Heart left ventricle (tissue), 16 donors: Measurements from ENCODE around the gene MLLT10. TPM values are rescaled to one million over a fixed set of nuclear protein-coding genes. Genes with fewer than 3 reads are reported as not detected.

Experiments used
- ATAC-seq, 4 donors: fragments of 200-7000 bp; cut with Tn5 transposase; one replicate each; pipeline ENCODE4 v1.9.1; 2020 to 2022; ENCODE audit warnings: moderate library complexity in 4 of 4, mild to moderate bottlenecking in 3 of 4, moderate number of reproducible peaks in 1 of 4
- DNase-seq, 5 donors: peaks; one replicate each; pipeline ENCODE4 v3.0.0-alpha.2; 2020
- H3K27ac ChIP-seq, 12 donors: fragments of 200-600 bp; sonication (generic) in 4 of 12; one replicate each; pipeline versions ENCODE4 v1.5.0 to v1.8.0; 2016 to 2022; ENCODE audit warnings: mild to moderate bottlenecking in 2 of 12
- H3K27me3 ChIP-seq, 9 donors: fragments of 200-600 bp; sonication (generic) in 2 of 9; one replicate each; pipeline versions ENCODE4 v1.5.1 to v1.8.0; 2016 to 2022; ENCODE audit warnings: mild to moderate bottlenecking in 3 of 9
- H3K36me3 ChIP-seq, 9 donors: fragments of 200-600 bp; sonication (generic) in 2 of 9; one replicate each; pipeline versions ENCODE4 v1.5.0 to v1.8.0; 2018 to 2022; ENCODE audit warnings: mild to moderate bottlenecking in 2 of 9
- H3K4me1 ChIP-seq, 12 donors: fragments of 200-600 bp; sonication (generic) in 4 of 12; one replicate each; pipeline versions ENCODE4 v1.5.0 to v1.8.0; 2016 to 2022; ENCODE audit warnings: mild to moderate bottlenecking in 3 of 12
- H3K4me3 ChIP-seq, 12 donors: fragments of 200-600 bp; sonication (generic) in 4 of 12; one replicate each; pipeline versions ENCODE4 v1.5.0 to v1.8.0; 2017 to 2022; ENCODE audit warnings: mild to moderate bottlenecking in 9 of 12, moderate library complexity in 4 of 12
- H3K9me3 ChIP-seq, 12 donors: fragments of 200-600 bp; sonication (generic) in 4 of 12; one replicate each; pipeline versions ENCODE4 v1.5.0 to v1.8.0; 2016 to 2022; ENCODE audit warnings: mild to moderate bottlenecking in 1 of 12
- CTCF ChIP-seq, 12 donors: fragments of 200-600 bp; sonication (generic) in 4 of 12; IDR thresholded peaks; one replicate each; pipeline versions ENCODE4 v1.5.0 to v1.8.0; 2018 to 2022; ENCODE audit warnings: antibody characterized with exemption in 12 of 12, mild to moderate bottlenecking in 5 of 12
- POLR2A ChIP-seq, 2 donors: fragments of 450-650 bp; IDR thresholded peaks; one replicate each; pipeline ENCODE4 v1.6.1; 2017; ENCODE audit warnings: antibody characterized with exemption in 2 of 2, mild to moderate bottlenecking in 2 of 2, moderate library complexity in 2 of 2
- WGBS, 4 donors: extraction: QIAGEN DNeasy Blood & Tissue Kit in 2 of 4; methylation state at CpG; one replicate each; pipeline versions ENCODE4 v1.1.5 to v1.1.7; 2013 to 2018; 5-methylcytosine and 5-hydroxymethylcytosine counted together
- intact Hi-C, 10 donors: fragments of 100-400 bp; cut with DNase I; formaldehyde crosslinking; loops; one replicate each; pipeline versions ENCODE4 v1.11.1 to v1.14.2; 2022
- polyA plus RNA-seq, 2 donors: library from polyadenylated mRNA; stranded (reverse); fragments of 200-250 nt; gene quantifications; one replicate each; pipeline ENCODE4 v1.2.3, GENCODE V29; 2013
- total RNA-seq, 9 donors: library from RNA; depleted of rRNA in 2 of 9; stranded (reverse); fragments of >200 nt in 2 of 9; fragmentation: NEBNext Ultra II Directional in 3 of 9; extraction: Animal tissue kit (Norgen Biotek cat#: 25700) in 3 of 9; gene quantifications; one replicate each; pipeline versions ENCODE4 v1.1.0 to v1.2.4, GENCODE V29; 2016 to 2023
- donor health status: ischemic (EF 13 %, LVEDD 7.1; RV severe dilation, severe dysfunction).
- donor health status: healthy with polysubstance abuse.
- donor health status: DM: no; HTN: yes; CAD: no.
- donor health status: DM: no; HTN: no; CAD: no.
- donor health status: ischemic (EF 25% LVEDD 6.9; RV normal size, moderate dysfunction).
- donor health status: ischemic (EF 25% LVEDD 5.7; RV mildly dilated, moderate dysfunction).
- donor health status: healthy.
- donor health status: DM: yes; HTN: yes; CAD: no.
- donor health status: ischemic (EF 35%, LVEDD 5.7; RV mildly dilated, moderate dysfunction).
- donor health status: nonischemic (EF 11% LVEDD 7.7; RV severe dilation, severe dysfunction).
- donor health status: DM: yes; HTN: yes; CAD: no.
- donor health status: PGD.
- donor health status: ischemic (EF 29% LVEDD 5.4; RV normal size, mild dysfunction).
- donor health status: nonischemic (EF 23%, LVEDD 6.1; RV moderate dilation, normal function).

MLLT10 gene
- total and polyA plus RNA-seq, 11 donors, result 16.0 to 30.7 (median 25.2) TPM

GRCh38 chr10:21524131-21524525 is 9.9 kb upstream of the MLLT10 start:
- no peak for DNase-seq
- Histone ChIP-seq H3K27ac (peak overlapping the region; percentile 1 to 99 (median 98)), H3K4me3 (peak overlapping the region in 8 of 12 donors; percentile 63 to 80 (median 72)), H3K4me1 (peaks cover 0 to 39% (median 16%) of the 10 kb centered on the region in 12 donors), H3K9me3 (no peaks in the 10 kb centered on the region), H3K36me3 (no peaks in the 10 kb centered on the region), H3K27me3 (peaks cover 0 to 8% (median 0%) of the 10 kb centered on the region in 9 donors)
- TF ChIP-seq CTCF (IDR thresholded peaks at IDR 0.05), result no peak
- TF ChIP-seq POLR2A (IDR thresholded peaks at IDR 0.05), result no peak
- WGBS, 4 donors, result 33 to 55% (median 44%) methylated on average over 7 of the region's 7 CpGs
- intact Hi-C loops, result loop anchor here in 2 of 10 donors (10.0 kb wide), 2 partner anchors 791 to 801 kb away; partner anchors contain the start of genes BMI1 (in 1 of the 2) and COMMD3 (in 1 of the 2)
- ATAC-seq, result no peak

- DNase-seq, result no peak
- TF ChIP-seq CTCF (IDR thresholded peaks at IDR 0.05) (no peak), POLR2A (IDR thresholded peaks at IDR 0.05) (no peak)
- no peaks in the 10 kb centered on the region for H3K9me3 ChIP-seq
- intact Hi-C loops, result loop anchor here in 2 of 10 donors (10.0 kb wide), 2 partner anchors 790 to 800 kb away; partner anchors contain the start of genes BMI1 (in 1 of the 2) and COMMD3 (in 1 of the 2)
- peak overlapping the region; percentile 54 to 85 (median 71) for H3K4me3 ChIP-seq
- peaks cover 0 to 2% (median 0%) of the 10 kb centered on the region in 9 donors for H3K27me3 ChIP-seq
- H3K4me1 ChIP-seq, result peaks cover 0 to 33% (median 10%) of the 10 kb centered on the region in 12 donors
- no peaks in the 10 kb centered on the region for H3K36me3 ChIP-seq
- 4 to 17% (median 8%) methylated on average over 23 of the region's 23 CpGs for WGBS, 4 donors
- H3K27ac ChIP-seq, result peak overlapping the region; percentile 95 to 99 (median 98)
- no peak for ATAC-seq
Observed at GRCh38 chr10:21524526-21525366, 9.3 kb upstream of the MLLT10 start.

GRCh38 chr10:21525367-21526187 is 8.5 kb upstream of the MLLT10 start, which contains the start of gene SKIDA1:
SKIDA1 (minus strand) TSS chr10:21525682; CDS start chr10:21517822, 7,860 bp downstream.
- H3K4me1 ChIP-seq, result peaks cover 0 to 25% (median 8%) of the 10 kb centered on the region in 12 donors
- DNase-seq (peak; percentile 89 to 94 (median 92)), ATAC-seq (peak; percentile 84 to 92 (median 88))
- peak within 1 kb of the TSS; percentile 54 to 85 (median 71) for H3K4me3 ChIP-seq
- no peaks in the 10 kb centered on the region for H3K36me3 ChIP-seq
- TF ChIP-seq CTCF (IDR thresholded peaks at IDR 0.05) (no peak), POLR2A (IDR thresholded peaks at IDR 0.05) (no peak)
- intact Hi-C loops, result loop anchor here in 2 of 10 donors (2.0 to 10.0 kb wide), 3 partner anchors 29 to 799 kb away; partner anchors contain the start of genes BMI1 (in 1 of the 2) and COMMD3 (in 1 of the 2)
- no peaks in the 10 kb centered on the region for H3K9me3 ChIP-seq
- WGBS, 4 donors, result 0 to 1% (median 1%) methylated on average over 29 to 64 of the region's 64 CpGs
- no peaks in the 10 kb centered on the region for H3K27me3 ChIP-seq
- H3K27ac ChIP-seq, result peak within 1 kb of the TSS; percentile 95 to 99 (median 98)
